ENCODE data around the gene RIPOR1. TPM values are rescaled to one million over a fixed set of nuclear protein-coding genes. Genes with fewer than 3 reads are reported as not detected.

The RIPOR1 gene
- total and polyA plus RNA-seq, 2 experiments from 2014 or later: 7.6 to 22.4 TPM

GRCh38 chr16:67490335-67491096 is 38.1 kb upstream of the RIPOR1 start (continued):
- TF ChIP-seq ETS1 (IDR thresholded peaks at IDR 0.05): no peak
- no peak for TF ChIP-seq ZNF114 (CRISPR knock-in tag; IDR thresholded peaks at IDR 0.05)
- no peak for TF ChIP-seq CREB1 (CRISPR knock-in tag; IDR thresholded peaks at IDR 0.05; ENCODE audit: low read depth)
- TF ChIP-seq STAT1 (IDR thresholded peaks at IDR 0.05; ENCODE audit: unreplicated experiment): no peak
- no peak for TF ChIP-seq POLR2AphosphoS5 (IDR thresholded peaks at IDR 0.05; ENCODE audit: low read depth)
- no peak for TF ChIP-seq EZH2 (IDR thresholded peaks at IDR 0.05; ENCODE audit: low read depth, unreplicated experiment)

- Histone ChIP-seq H2AFZ (no peak overlapping the region), H4K20me1 (replicated peaks; ENCODE audit: insufficient read depth) (no peaks in the 10 kb centered on the region), H3K4me3 (no peak overlapping the region), H3K36me3 (ENCODE audit: insufficient read depth) (no peaks in the 10 kb centered on the region), H3F3A (replicated peaks; ENCODE audit: low read depth) (no peaks in the 10 kb centered on the region), H3K4me2 (no peak overlapping the region), H3K9me2 (ENCODE audit: insufficient read depth) (no peaks in the 10 kb centered on the region), H3K4me1 (ENCODE audit: insufficient read depth) (no peaks in the 10 kb centered on the region), H3K27me3 (ENCODE audit: insufficient read depth) (peaks cover 3% of the 10 kb centered on the region; the same call in 1 of the 2 replicates), H3K79me2 (replicated peaks; ENCODE audit: insufficient read depth) (no peaks in the 10 kb centered on the region), H3K27ac (ENCODE audit: low read depth) (no peak overlapping the region)
- ATAC-seq (no peak), DNase-seq (ENCODE audit: low spot score) (no peak)
- H3K4me1 Mint-ChIP-seq: no peaks in the 10 kb centered on the region
- peaks cover 51% of the 10 kb centered on the region for H3K27me3 Mint-ChIP-seq (ENCODE audit: insufficient read depth, low read depth, poor library complexity)
- no peak overlapping the region for H3K4me3 Mint-ChIP-seq
- TF ChIP-seq CREB1 (CRISPR knock-in tag; IDR thresholded peaks at IDR 0.05; ENCODE audit: low read depth) (no peak), ZNF462 (CRISPR knock-in tag; IDR thresholded peaks at IDR 0.05) (no peak), STAT1 (IDR thresholded peaks at IDR 0.05; ENCODE audit: unreplicated experiment) (no peak), EZH2 (IDR thresholded peaks at IDR 0.05; ENCODE audit: low read depth, unreplicated experiment) (no peak)
- no peak overlapping the region for H3K27ac Mint-ChIP-seq
- no peaks in the 10 kb centered on the region for H3K9me3 Mint-ChIP-seq
- H3K36me3 Mint-ChIP-seq (ENCODE audit: low read depth): no peaks in the 10 kb centered on the region
Measured at GRCh38 chr16:67499106-67499505, 29.5 kb upstream of the RIPOR1 start.

Measured in GM23338 (cell line).